Cortex of kidney (tissue), 1 donor: ENCODE results near the gene EPS8.

Experiments
- DNase-seq: peaks from one replicate; lab custom pipeline; 2025; lab: John Stamatoyannopoulos, UW

The EPS8 gene

DNA sequence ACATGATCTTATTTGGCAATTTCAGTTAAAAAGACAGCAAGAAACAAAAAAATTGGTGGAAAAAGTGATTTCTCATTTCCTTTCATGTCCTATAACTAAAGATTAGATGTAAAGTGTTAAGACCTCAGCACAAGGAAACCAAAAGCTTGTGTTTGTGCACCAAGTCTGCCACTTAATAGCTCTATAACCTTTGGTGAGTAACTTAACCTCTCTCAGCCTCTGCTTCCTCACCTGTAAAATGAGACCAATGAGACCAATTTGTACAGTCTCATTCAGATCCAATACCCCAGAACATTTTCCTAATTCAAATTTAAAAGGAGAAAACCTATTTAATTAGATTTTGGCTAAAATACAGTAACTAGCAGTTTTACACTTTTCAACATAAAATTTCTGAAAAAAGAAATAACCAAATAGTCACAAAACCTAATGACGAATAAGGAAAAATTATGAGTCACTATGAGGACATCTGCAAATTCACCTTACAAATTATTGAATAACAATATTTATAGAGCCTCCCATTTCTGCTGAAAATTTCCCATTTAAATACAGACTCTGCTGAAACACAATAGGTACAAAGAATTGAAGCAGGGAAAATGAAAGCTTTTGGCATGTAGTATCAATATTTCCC, 71.1 kb downstream of the EPS8 start:
- DNase-seq: no peak

DNA sequence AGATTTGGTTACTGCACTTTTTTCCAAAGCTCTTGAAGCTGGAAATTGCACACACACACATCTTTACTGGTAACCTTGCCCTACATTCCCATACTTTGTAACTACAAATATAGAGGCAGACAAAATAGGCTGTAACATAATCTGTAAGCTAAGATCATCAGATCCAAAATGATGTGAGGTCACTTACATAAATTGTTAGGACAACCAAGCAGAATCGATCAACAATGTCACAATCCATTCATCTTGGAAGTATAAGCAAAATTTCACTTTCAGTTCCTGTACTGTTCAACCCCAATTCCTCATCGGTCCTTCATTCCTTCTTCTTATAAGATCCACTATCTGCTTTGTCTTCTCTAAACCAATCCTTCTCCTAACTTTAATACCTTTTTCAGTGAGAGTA, 72.6 kb downstream of the EPS8 start:
- DNase-seq: no peak

DNA sequence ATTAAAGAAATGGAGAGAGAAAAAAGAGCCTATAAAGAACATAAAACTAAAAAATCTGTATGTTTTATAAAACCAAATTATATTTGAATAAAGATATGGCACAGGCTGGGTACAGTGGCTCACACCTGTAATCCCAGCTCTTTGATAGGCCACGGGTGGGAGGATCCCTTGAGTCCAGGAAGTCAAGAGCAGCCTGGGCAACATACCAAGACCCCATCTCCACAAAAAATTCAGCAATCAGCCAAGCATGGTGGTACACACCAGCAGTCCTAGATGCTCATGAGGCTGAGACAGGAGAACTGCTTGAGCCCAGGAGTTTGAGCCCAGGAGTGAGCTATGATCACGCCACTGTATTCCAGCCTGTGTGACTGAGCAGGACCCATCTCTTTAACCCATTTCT, 74.9 kb downstream of the EPS8 start:
- no peak for DNase-seq

DNA sequence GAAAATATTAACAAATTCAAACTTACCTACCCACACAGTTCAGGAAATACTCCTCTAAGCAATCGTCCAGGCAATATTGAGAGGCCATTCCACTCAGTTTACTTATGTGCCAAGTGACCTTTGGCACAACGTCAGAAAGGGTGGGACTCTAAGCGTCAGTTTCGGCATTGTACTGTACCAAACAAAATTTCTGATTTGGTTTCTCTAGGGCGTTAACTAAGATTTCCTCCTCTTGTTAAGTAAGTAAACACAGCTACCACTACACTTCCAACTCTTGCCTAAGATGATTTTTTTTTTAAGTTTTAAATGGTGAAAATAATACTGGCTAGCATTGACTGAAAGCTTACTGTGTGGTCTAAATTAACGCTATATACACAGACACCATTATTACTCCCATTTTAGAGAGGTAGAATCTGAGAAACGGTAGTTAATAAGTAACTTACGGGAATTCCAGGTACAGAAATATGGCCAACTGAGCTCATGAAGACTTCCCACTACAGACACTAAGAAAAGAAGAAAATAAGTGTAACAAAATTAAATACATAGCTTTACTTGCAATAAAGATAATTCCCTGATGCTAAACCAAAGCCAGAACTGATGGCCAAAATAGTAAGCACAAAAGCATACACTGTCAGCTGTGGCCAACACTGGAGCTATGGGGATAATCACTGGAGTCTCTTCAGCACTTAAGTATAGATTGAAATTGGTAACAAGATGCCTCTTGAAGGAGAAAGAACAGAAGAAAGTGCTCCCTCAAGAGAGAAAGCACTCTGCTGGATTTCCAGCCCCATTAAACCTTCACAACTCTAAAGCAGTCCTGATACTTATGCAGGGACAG, 76.1 kb downstream of the EPS8 start:
- DNase-seq: no peak

DNA sequence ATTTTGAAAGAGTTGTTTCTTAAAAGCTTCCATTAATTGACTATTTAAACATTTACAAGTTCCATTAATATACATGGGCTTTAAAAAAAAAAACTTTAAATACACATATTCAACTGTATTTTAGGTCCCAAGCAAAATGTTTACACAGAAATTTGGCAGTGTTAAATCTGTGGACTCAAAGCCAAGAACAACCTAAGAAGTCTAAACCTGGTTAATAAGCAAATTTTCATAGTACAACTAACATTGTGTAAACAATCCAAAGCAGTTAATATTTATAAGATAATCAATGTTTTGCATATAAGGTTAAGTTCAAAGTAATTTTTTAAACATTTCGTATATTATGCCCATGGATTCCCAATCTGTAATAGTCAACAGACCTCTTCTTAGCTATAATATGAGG, 77.0 kb downstream of the EPS8 start:
- DNase-seq: no peak

DNA sequence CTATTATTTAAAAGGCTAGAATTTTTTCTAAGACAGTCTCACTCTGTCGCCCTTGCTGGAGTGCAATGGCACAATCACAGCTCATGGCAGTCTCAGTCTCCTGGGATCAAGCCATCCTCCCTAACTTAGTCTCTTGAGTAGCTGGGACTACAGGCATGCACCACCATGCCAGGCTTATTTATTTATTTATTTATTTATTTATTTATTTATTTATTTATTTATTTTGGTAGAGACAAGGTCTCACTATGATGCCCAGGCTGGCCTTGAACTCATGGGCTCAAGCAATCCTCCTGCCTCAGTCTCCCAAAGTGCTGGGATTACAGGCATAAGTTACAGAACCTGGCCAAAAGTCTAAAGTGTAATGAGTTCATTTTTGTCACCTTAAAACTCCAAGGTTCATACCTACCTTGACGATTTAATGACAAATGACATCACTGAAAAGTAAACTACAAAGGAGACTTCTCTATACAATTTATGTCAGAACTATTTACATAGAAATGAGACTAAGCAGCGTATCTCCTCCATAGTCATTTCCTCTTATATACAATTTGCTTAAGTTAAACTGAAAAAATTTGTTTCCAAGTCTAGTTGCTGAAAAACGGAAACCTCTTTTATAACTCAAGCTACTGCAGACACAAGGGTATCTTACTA, 78.2 kb downstream of the EPS8 start:
- no peak for DNase-seq

DNA sequence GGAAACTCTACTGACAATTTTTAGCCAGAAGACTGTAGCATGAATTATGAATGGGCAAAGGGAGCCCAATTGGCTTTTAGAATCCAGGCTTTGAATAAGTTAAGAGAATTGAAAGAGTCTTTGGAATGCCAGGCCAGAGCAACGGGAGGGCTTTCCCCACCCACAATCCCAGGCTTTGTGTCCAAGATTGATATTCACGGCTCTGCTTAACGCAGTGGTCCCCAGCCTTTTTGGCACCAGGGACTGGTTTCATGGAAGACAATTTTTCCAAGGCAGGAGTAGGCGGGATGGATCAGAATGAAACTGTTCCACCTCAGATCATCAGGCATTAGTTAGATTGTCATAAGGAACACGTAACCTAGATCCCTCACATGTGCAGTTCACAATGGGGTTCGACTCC, 79.6 kb downstream of the EPS8 start:
- no peak for DNase-seq

DNA sequence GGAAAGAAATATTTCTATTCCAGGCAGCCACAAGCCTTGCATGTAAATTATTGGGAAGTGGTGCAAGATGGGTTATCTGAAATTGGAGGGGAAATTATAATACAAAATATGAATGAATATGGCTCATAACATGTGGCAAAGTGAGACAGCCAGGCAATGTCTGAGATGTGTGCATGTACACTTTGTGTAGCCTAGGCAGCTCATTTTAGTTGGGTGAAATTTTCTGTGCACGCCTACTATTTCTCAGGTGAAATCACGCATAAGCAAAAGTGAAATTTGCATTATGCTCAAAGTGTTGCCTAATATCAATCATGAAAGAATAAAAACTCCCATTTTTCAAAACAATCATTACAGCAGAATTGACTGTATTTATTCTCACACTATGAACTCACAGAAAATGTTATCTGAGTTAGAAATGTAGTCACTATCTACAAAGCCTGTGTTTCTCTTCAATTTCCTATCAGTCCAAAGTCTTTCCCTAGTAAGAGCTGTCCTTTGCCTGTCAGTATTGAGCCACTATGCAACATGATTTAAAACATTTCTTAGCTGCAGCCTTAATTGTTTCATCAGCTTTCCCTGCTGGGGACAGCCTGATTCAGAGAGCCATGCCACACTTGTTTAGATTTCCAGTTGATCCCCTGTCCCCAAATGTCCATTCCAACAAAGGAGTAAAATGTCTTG, 80.7 kb downstream of the EPS8 start:
- DNase-seq: no peak

DNA sequence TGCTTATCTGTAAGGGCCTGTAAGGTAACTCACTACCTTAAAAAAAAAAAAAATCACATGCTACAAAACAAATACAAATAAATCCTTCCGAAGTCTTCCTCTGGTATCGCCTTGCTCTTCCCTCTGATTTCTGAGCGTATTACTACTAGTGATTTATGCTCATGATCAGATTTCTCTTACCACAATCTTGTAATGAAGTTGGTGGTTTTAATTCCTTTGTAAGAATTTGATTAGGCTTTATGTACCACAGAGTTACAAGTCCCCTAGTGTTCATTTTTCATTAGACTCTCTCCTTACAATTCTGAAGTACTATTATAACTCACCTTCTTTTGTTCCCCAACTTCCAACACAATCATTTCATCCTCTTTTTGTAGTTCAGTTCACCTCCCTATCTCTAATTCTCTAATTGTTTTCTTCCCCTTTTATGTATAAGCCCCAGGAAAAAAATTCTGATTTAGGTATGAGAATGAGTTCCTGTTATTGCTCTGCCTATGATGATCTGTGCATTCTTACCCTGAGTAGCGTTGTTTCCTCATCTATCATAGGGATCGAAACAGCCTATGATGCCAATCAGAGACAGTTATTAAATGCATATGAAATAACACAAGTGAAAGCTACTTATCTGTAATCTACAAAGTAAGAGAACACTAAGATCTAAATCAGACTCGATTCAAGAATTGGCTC, 81.5 kb downstream of the EPS8 start:
- DNase-seq: no peak

DNA sequence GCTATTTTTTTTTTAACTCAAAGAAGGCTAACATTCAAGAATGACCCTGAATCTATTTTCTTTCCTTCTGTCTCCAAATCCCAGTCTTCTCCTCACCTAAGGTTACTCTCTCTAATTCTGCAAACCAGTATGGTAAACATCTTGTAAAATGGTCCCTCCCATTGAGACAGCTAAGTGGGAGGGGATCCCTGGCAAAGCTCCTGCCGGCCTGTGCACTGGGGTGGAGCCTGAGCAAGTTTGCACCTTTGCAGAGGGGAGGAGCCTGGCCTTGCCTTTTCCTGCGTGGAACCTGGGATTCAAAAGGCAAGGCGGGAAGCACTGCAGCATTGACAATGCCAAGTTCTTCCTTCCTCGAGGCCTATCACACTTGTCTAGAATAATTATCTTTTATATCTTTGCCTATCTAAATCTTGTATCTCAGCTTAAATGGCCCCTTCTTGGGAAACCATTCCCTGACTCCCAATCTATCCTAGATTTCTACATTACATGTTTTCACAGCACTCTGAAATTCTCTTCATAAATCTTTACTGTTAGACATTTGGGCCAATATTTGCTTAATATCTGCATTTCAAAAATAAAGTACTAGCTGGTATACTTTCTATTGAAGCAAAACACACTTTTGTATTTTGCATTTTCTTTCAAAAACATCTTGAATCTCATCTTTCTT, 83.0 kb downstream of the EPS8 start:
- DNase-seq: no peak

DNA sequence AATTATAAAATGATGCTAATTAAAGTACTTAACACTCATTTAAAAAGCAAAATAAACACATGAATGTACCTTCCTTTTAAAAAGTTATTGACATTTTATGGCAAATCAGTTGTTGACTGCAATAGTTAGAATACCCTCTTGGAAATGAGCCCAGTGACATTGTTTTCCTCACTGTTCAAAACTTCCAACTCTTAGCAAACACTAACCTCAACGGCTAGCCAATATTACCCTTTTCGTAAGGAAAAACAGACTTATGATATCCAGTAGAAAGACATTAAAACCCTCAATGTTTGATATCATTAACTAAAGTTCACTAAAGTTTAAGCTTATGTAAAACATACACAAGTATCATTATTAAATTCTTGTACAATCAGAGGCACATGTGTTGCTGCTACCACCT, 83.6 kb downstream of the EPS8 start:
- no peak for DNase-seq

DNA sequence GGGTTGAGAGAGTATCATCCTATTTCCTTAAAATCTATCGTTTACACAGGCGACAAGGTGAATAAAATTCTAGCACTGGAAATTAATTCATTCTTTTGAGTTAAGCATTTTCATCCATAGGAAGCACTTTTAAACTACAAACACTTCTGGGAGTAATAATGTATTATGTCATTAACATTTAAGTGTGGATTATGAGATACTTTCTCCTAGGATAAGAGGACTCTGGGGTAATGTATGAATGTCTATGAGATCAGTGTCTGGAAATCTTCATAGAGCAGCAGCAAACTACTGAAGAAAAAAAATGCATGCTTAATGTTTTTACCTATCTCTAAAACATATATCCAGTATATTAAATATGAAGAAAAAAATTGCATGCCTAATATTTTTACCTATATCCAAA, 86.9 kb downstream of the EPS8 start:
- no peak for DNase-seq

DNA sequence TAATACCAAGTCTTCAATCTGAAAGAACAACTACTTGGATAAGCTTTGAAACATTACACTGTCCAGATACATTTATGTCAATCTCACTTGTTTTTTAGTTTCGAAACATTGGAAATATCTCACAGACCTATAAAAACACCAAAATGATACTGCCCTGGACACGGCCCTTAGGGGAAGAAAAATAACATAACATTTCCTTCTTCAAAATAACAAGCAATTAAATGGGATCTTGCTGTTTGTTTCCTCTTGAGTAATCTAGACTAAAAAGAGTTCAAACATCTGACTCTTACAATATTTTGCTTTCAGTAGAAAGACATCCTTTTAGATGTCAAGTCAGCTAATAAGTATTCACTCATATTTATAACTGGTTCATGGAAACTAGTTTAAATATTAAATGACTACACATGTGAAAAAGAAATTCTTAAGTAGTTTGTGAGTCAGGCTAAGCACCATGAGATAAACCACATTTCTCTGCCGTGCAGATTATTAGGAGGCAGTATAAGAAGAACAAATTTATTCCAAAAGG, 87.5 kb downstream of the EPS8 start:
- no peak for DNase-seq

DNA sequence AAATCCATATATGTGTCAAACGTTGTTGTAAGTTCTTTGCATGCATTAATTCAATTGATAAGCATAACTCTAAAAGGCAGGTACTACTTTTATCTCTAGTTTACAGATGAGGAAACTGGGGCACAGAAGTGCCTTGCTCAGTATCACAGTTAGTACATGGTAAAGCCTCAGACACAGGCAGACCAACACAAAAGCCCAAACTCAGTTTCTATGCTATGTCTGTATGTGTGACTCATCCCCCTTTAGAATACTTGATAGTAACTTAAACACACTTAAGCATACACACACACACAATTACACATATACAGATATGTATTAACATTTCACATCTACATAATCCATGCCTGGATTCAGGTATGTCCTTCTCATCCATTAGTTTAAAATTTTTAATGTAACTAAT, 88.0 kb downstream of the EPS8 start:
- no peak for DNase-seq

DNA sequence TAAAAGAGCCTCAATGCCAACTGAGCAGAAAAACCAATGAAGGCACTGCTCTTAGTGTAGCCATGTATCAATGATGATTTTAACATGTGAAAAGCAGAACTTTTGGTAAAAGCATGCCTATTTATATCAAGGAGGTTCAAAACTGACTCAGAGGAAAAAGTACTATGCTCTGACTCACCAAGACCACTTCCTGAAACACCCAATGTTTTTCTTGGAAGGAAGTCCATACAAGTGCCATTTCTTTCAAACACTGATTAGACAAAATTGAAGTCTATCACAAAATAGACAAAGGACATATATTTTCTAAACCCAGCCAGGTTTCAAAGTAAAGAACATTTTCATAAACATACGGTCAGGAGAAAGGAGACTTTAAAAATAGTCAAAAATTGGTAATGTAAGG, 88.6 kb downstream of the EPS8 start:
- DNase-seq: no peak

DNA sequence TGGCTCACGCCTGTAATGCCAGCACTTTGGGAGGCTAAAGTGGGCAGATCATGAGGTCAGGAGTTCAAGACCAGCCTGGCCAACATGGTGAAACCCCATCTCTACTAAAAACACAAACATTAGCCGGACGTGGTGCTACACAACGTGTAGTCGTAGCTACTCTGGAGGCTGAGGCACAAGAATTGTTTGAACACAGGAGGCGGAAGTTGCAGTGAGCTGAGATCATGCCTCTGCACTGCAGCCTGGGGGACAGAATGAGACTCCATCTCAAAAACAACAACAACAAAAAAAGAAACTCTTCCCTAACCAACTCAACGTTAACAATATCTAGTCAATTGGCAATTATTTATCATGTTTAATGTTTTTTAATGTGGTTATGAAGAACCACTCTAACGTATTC, 89.3 kb downstream of the EPS8 start:
- DNase-seq: no peak

DNA sequence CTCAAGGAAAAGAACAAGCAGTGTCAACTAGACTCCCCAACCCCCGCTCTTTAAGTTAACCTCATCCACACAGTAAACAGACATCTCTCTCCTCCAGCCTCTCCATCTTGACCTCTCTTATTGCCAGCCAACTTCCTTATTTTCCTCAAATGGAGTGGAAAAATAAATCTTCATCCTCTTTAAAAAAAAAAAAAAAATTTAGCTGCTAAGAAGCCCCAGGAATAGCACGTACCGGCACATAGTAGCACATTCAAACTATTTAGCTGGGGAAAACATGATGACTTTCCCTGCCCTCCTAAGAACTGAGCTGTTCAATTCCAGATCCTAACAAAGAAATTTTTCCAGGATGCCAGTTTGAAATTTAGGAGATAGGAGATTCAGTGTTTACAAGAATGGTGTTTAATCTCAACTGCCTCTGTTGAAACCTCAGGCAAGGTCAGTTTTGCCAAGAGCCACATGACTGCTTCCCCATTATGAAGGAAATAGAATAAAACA, 90.8 kb downstream of the EPS8 start:
- no peak for DNase-seq

DNA sequence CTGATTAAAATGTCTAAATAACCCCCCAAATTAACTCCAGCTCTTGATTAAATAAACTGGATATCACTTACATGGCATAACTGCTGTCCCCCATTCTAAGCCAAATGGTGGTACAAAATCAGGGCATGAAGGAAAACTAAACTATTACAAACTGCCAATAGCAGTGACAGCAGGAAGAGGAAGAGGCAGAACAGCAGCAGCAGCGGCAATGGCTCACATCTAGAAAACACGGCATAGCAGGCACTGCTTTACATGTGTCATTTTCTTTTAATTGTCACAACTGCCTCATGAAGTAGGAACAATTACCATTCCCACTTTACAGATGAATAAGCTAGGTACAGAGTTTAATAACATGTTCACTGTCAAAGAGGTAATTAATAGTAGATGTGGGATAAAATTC, 92.0 kb downstream of the EPS8 start:
- no peak for DNase-seq

DNA sequence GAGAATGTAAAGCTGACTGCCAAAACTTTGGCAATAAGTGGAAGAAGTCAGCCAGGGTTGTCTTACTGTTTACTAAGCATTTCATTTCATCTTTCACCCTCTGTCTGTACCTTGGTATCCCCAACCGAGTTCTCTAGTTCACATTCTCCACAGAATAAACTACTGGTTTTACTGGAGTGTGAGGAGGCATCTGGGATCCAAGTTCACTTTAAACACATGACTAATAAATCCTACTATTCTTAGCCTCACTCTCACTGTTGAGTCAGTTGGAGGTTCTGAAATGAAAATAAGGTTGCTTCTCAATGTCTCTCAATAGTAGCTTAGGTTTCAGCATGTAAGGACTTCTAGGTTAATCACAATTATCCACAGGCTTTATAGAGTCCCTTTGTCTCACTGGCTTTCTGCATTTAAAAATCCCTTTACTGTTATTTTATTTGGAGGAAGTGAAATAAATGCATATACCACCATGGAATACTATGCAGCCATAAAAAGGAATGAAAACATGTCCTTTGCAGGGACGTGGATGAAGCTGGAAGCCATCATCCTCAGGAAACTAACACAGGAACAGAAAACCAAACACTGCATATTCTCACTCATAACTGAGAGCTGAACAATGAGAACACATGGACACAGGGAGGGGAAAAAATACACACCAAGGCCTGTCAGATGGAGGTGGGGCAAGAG, 95.8 kb downstream of the EPS8 start:
- no peak for DNase-seq

DNA sequence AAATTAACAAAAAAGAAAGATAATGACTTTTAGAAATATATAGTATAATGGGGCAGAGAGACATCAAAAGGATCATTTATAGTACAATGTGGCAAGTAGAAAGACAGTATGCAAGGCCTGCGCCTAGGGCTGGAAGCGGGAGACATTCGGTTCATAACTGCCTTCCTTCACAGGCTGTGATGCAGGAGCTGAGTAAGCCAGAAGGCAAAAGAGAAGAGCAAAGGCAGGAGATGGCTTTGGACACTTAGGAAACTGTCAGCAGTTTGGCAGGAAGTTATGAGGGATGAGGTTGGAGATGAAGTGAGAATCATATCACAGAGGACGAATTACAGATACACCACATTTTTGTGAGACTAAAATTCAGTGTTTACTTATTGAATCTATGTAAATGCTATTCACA, 97.8 kb downstream of the EPS8 start:
- no peak for DNase-seq

DNA sequence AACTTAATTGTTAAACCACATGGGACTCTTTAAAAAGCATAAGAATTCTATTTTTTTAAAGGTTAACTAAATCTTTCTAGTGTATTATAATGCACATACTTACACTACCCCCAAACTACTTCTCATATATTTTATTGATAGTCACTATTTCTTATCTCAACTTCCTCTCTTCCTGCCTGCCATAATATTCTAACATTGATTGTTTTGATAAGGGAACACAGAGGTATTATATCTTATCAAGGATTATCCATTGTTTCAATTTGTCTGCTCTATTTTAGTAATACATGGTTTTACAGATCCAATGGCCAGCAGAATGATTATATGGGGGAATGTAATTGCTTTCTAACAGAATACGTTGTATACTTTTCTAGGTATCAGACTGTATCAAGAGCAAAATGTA, 98.9 kb downstream of the EPS8 start:
- no peak for DNase-seq
